ENCODE measurements around the gene BRDT. TPM values are rescaled to one million over a fixed set of nuclear protein-coding genes. Genes with fewer than 3 reads are reported as not detected.

Gene BRDT
- total RNA-seq, 1 experiment from 2014 or later = not detected

Other genes with a start within 250 kb of the BRDT start
- 14.5 TPM for gene TGFBR3, start 63.2 kb upstream of the BRDT start, total RNA-seq (2021; ENCODE audit: unreplicated experiment)
- gene EPHX4, start 80.6 kb downstream of the BRDT start, total RNA-seq (2021; ENCODE audit: unreplicated experiment) = not detected
- not detected for gene SETSIP, start 126.0 kb downstream of the BRDT start, total RNA-seq (2021; ENCODE audit: unreplicated experiment)
- 0.69 TPM for gene BTBD8, start 130.9 kb downstream of the BRDT start, total RNA-seq (2021; ENCODE audit: unreplicated experiment)

Data from Panc1 (cell line).